HCT116 (cell line): Measurements from ENCODE around the gene USP48. TPM values are rescaled to one million over a fixed set of nuclear protein-coding genes. Genes with fewer than 3 reads are reported as not detected.

Source experiments
- ATAC-seq: fragments of 200-7000 bp; cut with Tn5 transposase; 2 replicates; pipeline ENCODE4 v1.9.1; 2020; ENCODE audit warnings: mild to moderate bottlenecking, moderate library complexity
- BruUV-seq: library from RNA; stranded (reverse); fragments of 400-500 nt; replicated peaks from 2 replicates; lab custom pipeline; 2021; lab: Mats Ljungman, UMichigan
- CTCF ChIA-PET: fragments of 300-600 bp; sonication (Branson Sonifier 250); formaldehyde crosslinking; loops from one replicate; lab custom pipeline; 2021; ENCODE audit warnings: antibody characterized with exemption; lab: Charles Lee
- POLR2A ChIA-PET: fragments of 300-600, 350-600 bp; sonication (Branson Sonifier 250); formaldehyde crosslinking; loops from one replicate; lab custom pipeline; 2021; ENCODE audit warnings: antibody characterized with exemption; lab: Charles Lee
- RAD21 ChIA-PET, 2 experiments: fragments of 300-600 bp; sonication (Branson Sonifier 250); formaldehyde crosslinking; loops; one replicate each; lab custom pipeline; 2023; ENCODE audit warnings: low total read pairs in 2 of 2; ENCODE audit not compliant: uncharacterized antibody in 2 of 2, unreplicated experiment in 2 of 2, low non-redundant PET in 1 of 2; lab: Charles Lee
- DNase-seq: peaks from one replicate; pipeline ENCODE4 v3.0.0-alpha.2; 2010; ENCODE audit warnings: low read depth, low spot score
- H2AFZ ChIP-seq: fragments of 200-600 bp; shearing (Covaris generic), sonication (generic); 2 replicates; pipeline ENCODE4 v1.6.1; 2017; ENCODE audit warnings: low read depth, mixed run types, mixed read lengths, antibody characterized with exemption, low read length; ENCODE audit not compliant: poor library complexity, severe bottlenecking
- H3K27ac ChIP-seq: 2 replicates; pipeline ENCODE4 v1.5.1; 2012; ENCODE audit warnings: low read depth, low read length
- H3K27me3 ChIP-seq: fragments of 200-600 bp; sonication (generic); 2 replicates; pipeline ENCODE4 v1.6.1; 2016; ENCODE audit warnings: mixed run types, low read length, mixed read lengths; ENCODE audit not compliant: insufficient read depth
- H3K36me3 ChIP-seq, 2 experiments: fragments of 200-500 bp in 1 of 2; fragments of 200-600 bp in 1 of 2; sonication (Bioruptor generic) in 1 of 2; sonication (generic) in 1 of 2; 2 replicates each; pipeline versions ENCODE4 v1.5.1 to v1.6.1; 2014 to 2016; ENCODE audit warnings: low read length in 2 of 2, inconsistent platforms in 1 of 2, mixed read lengths in 1 of 2, mixed run types in 1 of 2; ENCODE audit not compliant: insufficient read depth in 2 of 2, control insufficient read depth in 1 of 2
- H3K4me1 ChIP-seq, 2 experiments: fragments of 200-600 bp in 1 of 2; sonication (generic) in 1 of 2; 2 replicates each; pipeline versions ENCODE4 v1.5.1 to v1.6.1; 2012 to 2017; ENCODE audit warnings: low read length in 2 of 2, inconsistent platforms in 1 of 2, mild to moderate bottlenecking in 1 of 2, mixed read lengths in 1 of 2, mixed run types in 1 of 2, moderate library complexity in 1 of 2; ENCODE audit not compliant: insufficient read depth in 2 of 2, control insufficient read depth in 1 of 2
- H3K4me2 ChIP-seq: fragments of 200-600 bp; sonication (generic); 2 replicates; pipeline ENCODE4 v1.6.1; 2017; ENCODE audit warnings: mixed run types, low read length, mixed read lengths
- H3K4me3 ChIP-seq, 2 experiments: fragments of 200-600 bp in 1 of 2; sonication (generic) in 1 of 2; replicated peaks in 1 of 2; 2 replicates each; pipeline ENCODE4 v1.5.1; 2011 to 2016; ENCODE audit warnings: low read length in 2 of 2, control low read depth in 1 of 2, low read depth in 1 of 2, mild to moderate bottlenecking in 1 of 2, mixed read lengths in 1 of 2, mixed run types in 1 of 2
- H3K79me2 ChIP-seq: fragments of 200-600 bp; sonication (generic); 2 replicates; pipeline ENCODE4 v1.6.1; 2017; ENCODE audit warnings: mild to moderate bottlenecking, mixed run types, low read length, moderate library complexity, mixed read lengths; ENCODE audit not compliant: insufficient read depth
- H3K9ac ChIP-seq: fragments of 200-600 bp; sonication (generic); 2 replicates; pipeline ENCODE4 v1.6.1; 2016; ENCODE audit warnings: low read length, mixed read lengths
- H3K9me2 ChIP-seq: fragments of 200-600 bp; sonication (generic), shearing (Covaris generic); 2 replicates; pipeline ENCODE4 v1.6.1; 2017; ENCODE audit warnings: mixed run types, mild to moderate bottlenecking, moderate library complexity; ENCODE audit not compliant: insufficient read depth
- H3K9me3 ChIP-seq, 2 experiments: fragments of 200-500 bp in 1 of 2; fragments of 200-600 bp in 1 of 2; sonication (Bioruptor generic) in 1 of 2; sonication (generic) in 1 of 2; 2 replicates each; pipeline ENCODE4 v1.6.1; 2014 to 2017; ENCODE audit warnings: low read length in 2 of 2, mixed read lengths in 2 of 2, inconsistent platforms in 1 of 2, low read depth in 1 of 2, mild to moderate bottlenecking in 1 of 2, mixed run types in 1 of 2, moderate library complexity in 1 of 2; ENCODE audit not compliant: control insufficient read depth in 1 of 2, insufficient read depth in 1 of 2
- H4K20me1 ChIP-seq: fragments of 200-600 bp; sonication (generic), shearing (Covaris generic); 2 replicates; pipeline ENCODE4 v1.6.1; 2017; ENCODE audit warnings: mixed run types, mild to moderate bottlenecking, moderate library complexity; ENCODE audit not compliant: insufficient read depth
- CBX3 ChIP-seq: IDR thresholded peaks from 2 replicates; pipeline ENCODE4 v1.6.1; 2012; ENCODE audit warnings: low read depth
- CEBPB ChIP-seq: IDR thresholded peaks from 2 replicates; pipeline ENCODE4 v1.6.1; 2012; ENCODE audit warnings: low read depth
- EGR1 ChIP-seq: IDR thresholded peaks from 2 replicates; pipeline ENCODE4 v1.6.1; 2012; ENCODE audit warnings: low read depth
- ELF1 ChIP-seq: IDR thresholded peaks from 2 replicates; pipeline ENCODE4 v1.6.1; 2012; ENCODE audit warnings: low read depth, borderline replicate concordance
- EZH2 ChIP-seq: fragments of 200-600 bp; sonication (generic); IDR thresholded peaks from 2 replicates; pipeline ENCODE4 v1.6.1; 2017; ENCODE audit warnings: antibody characterized with exemption, mixed run types
- EZH2phosphoT487 ChIP-seq: fragments of 200-600 bp; IDR thresholded peaks from 2 replicates; pipeline ENCODE4 v1.6.1; 2018; ENCODE audit warnings: antibody characterized with exemption, borderline replicate concordance
- FOSL1 ChIP-seq: IDR thresholded peaks from 2 replicates; pipeline ENCODE4 v1.6.1; 2012; ENCODE audit warnings: low read depth
- JUND ChIP-seq: IDR thresholded peaks from 2 replicates; pipeline ENCODE4 v1.6.1; 2012
- POLR2A ChIP-seq: IDR thresholded peaks from 2 replicates; pipeline ENCODE4 v1.7.0; 2011; ENCODE audit warnings: borderline replicate concordance; ENCODE audit not compliant: insufficient read depth, insufficient read length; ENCODE audit errors: extremely low read depth
- RAD21 ChIP-seq: IDR thresholded peaks from 2 replicates; pipeline ENCODE4 v1.6.1; 2012; ENCODE audit warnings: low read depth, mild to moderate bottlenecking
- SIN3A ChIP-seq: IDR thresholded peaks from 2 replicates; pipeline ENCODE4 v1.6.1; 2012; ENCODE audit warnings: low read depth
- SP1 ChIP-seq: IDR thresholded peaks from 2 replicates; pipeline ENCODE4 v1.6.1; 2012; ENCODE audit warnings: low read depth
- YY1 ChIP-seq: IDR thresholded peaks from 2 replicates; pipeline ENCODE4 v1.6.1; 2011; ENCODE audit warnings: low read length, low read depth, moderate library complexity, mild to moderate bottlenecking; ENCODE audit not compliant: insufficient replicate concordance; ENCODE audit errors: extremely low read depth
- ZFX ChIP-seq: fragments of 450-650 bp; IDR thresholded peaks from 2 replicates; pipeline ENCODE4 v1.6.1; 2017
- intact Hi-C: fragments of 100-400 bp; cut with micrococcal nuclease; formaldehyde crosslinking; loops from 2 replicates; pipeline ENCODE4 v1.10.0; 2022
- total RNA-seq: library from RNA; stranded (reverse); gene quantifications from one replicate; pipeline ENCODE4 v1.2.1, GENCODE V29; 2021; ENCODE audit not compliant: unreplicated experiment
- TF ChIP-seq, protein P1 (sequence below), 3 experiments: fragments of 200-600 bp in 1 of 3; sonication (generic) in 1 of 3; IDR thresholded peaks in 2 of 3; conservative IDR thresholded peaks in 1 of 3; 2 replicates each; pipeline ENCODE4 v1.5.1; 2012 to 2017; ENCODE audit warnings: low read depth in 2 of 3, low read length in 2 of 3, antibody characterized with exemption in 1 of 3, borderline replicate concordance in 1 of 3, control low read depth in 1 of 3, mild to moderate bottlenecking in 1 of 3, mixed read lengths in 1 of 3, mixed run types in 1 of 3, moderate library complexity in 1 of 3; ENCODE audit not compliant: insufficient read depth in 1 of 3
- TF ChIP-seq, protein P2 (sequence below): IDR thresholded peaks from 2 replicates; pipeline ENCODE4 v1.6.1; 2012
- TF ChIP-seq, protein P3 (sequence below): IDR thresholded peaks from 2 replicates; pipeline ENCODE4 v1.6.1; 2012

Gene USP48
- total RNA-seq, 1 experiment from 2014 or later = 54.8 TPM

DNA sequence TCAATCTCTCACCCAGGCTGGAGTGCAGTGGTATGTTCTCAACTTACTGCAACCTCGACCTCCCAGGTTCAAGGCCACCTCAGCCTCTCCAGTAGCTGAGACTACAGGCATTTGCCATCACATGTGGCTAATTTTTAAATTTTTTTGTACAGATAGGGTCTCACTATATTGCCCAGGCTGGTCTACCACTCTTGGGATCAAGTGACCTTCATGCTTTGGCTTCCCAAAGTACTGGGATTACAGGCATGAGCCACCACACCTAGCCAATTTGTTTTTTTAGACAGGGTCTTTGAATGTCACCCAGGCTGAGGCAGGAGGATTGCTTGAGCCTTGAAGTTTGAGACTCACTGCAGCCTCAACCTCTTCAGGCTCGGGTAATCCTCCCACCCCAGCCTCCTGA is 10.2 kb upstream of the USP48 start:
- no peak overlapping the region for H3K9ac ChIP-seq
- ChIA-PET POLR2A (no interaction called here), CTCF (no interaction called here)
- BruUV-seq = no TSS peak
- H3K36me3 ChIP-seq = no peaks in the 10 kb centered on the region
- DNase-seq (no peak), ATAC-seq (no peak)
- intact Hi-C loops = no loop called here
- no peak overlapping the region for H2AFZ ChIP-seq
- H3K4me3 ChIP-seq = no peak overlapping the region
- H3K9me2 ChIP-seq = no peaks in the 10 kb centered on the region
- TF ChIP-seq JUND (no peak), CEBPB (no peak), FOSL1 (no peak), RAD21 (no peak)
- TF ChIP-seq, all 23 proteins: peak for 0
- Histone ChIP-seq H3K27ac (no peak overlapping the region), H3K4me1 (peaks cover 0 to 6% of the 10 kb centered on the region in 2 experiments; a peak in 1 of 4 replicates), H3K4me2 (no peak overlapping the region), H4K20me1 (no peaks in the 10 kb centered on the region), H3K27me3 (no peaks in the 10 kb centered on the region), H3K79me2 (no peaks in the 10 kb centered on the region), H3K9me3 (peaks cover 0 to 7% of the 10 kb centered on the region in 2 experiments; a peak in 1 of 4 replicates)
- RAD21 ChIA-PET = no interaction called here

DNA sequence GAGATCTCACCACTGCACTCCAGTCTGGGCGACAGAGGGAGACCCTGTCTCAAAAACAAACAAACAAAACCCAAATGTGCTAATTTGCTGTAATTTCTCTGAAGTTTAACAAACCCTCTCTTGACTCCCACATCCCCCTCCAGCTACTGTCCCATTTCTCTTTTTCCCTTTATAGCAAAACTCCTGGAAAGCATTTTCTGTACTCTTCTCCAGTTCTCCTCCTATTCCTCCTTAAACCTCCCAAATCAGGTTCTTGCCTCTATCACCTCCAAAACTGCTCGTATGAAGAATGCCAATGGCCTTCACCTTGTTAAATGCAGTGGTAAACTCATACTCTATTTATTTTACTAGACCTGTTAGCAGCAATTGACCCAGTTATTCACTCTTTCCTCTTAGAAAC is 3.7 kb upstream of the USP48 start:
- Histone ChIP-seq H4K20me1 (no peaks in the 10 kb centered on the region), H3K9ac (no peak overlapping the region), H3K9me3 (no peaks in the 10 kb centered on the region), H3K36me3 (no peaks in the 10 kb centered on the region), H3K4me3 (no peak overlapping the region), H2AFZ (no peak overlapping the region), H3K79me2 (peaks cover 11% of the 10 kb centered on the region), H3K27me3 (no peaks in the 10 kb centered on the region), H3K9me2 (no peaks in the 10 kb centered on the region), H3K27ac (no peak overlapping the region), H3K4me1 (peaks cover 2 to 23% of the 10 kb centered on the region in 2 experiments; a peak in 3 of 4 replicates), H3K4me2 (no peak overlapping the region)
- intact Hi-C loops = no loop called here
- ChIA-PET CTCF (no interaction called here), POLR2A (no interaction called here), RAD21 (no interaction called here)
- no TSS peak for BruUV-seq
- TF ChIP-seq SIN3A = no peak
- TF ChIP-seq CBX3 = no peak
- TF ChIP-seq, protein P1, sequence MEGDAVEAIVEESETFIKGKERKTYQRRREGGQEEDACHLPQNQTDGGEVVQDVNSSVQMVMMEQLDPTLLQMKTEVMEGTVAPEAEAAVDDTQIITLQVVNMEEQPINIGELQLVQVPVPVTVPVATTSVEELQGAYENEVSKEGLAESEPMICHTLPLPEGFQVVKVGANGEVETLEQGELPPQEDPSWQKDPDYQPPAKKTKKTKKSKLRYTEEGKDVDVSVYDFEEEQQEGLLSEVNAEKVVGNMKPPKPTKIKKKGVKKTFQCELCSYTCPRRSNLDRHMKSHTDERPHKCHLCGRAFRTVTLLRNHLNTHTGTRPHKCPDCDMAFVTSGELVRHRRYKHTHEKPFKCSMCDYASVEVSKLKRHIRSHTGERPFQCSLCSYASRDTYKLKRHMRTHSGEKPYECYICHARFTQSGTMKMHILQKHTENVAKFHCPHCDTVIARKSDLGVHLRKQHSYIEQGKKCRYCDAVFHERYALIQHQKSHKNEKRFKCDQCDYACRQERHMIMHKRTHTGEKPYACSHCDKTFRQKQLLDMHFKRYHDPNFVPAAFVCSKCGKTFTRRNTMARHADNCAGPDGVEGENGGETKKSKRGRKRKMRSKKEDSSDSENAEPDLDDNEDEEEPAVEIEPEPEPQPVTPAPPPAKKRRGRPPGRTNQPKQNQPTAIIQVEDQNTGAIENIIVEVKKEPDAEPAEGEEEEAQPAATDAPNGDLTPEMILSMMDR (IDR thresholded peaks at IDR 0.05 in 2 of 3, conservative IDR thresholded peaks at IDR 0.05 in 1 of 3; ENCODE audit: borderline replicate concordance in 1 of 3, insufficient read depth in 1 of 3, low read depth in 2 of 3, low read length in 2 of 3) = no peak
- TF ChIP-seq EGR1 = no peak
- no peak for TF ChIP-seq ZFX
- no peak for TF ChIP-seq POLR2A
- no peak for TF ChIP-seq EZH2phosphoT487
- TF ChIP-seq EZH2 = no peak
- no peak for TF ChIP-seq YY1
- TF ChIP-seq SP1 = no peak
- TF ChIP-seq ELF1 = no peak
- TF ChIP-seq, protein P2, sequence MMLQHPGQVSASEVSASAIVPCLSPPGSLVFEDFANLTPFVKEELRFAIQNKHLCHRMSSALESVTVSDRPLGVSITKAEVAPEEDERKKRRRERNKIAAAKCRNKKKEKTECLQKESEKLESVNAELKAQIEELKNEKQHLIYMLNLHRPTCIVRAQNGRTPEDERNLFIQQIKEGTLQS = no peak
- TF ChIP-seq, protein P3, sequence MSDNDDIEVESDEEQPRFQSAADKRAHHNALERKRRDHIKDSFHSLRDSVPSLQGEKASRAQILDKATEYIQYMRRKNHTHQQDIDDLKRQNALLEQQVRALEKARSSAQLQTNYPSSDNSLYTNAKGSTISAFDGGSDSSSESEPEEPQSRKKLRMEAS = no peak
- ATAC-seq (no peak), DNase-seq (no peak)
